Left lung (tissue), 10 donors: ENCODE data around the gene FYB1. TPM values are rescaled to one million over a fixed set of nuclear protein-coding genes. Genes with fewer than 3 reads are reported as not detected.

ENCODE experiments used
- ATAC-seq: fragments of 200-7000 bp; cut with Tn5 transposase; one replicate; pipeline ENCODE4 v1.9.1; 2020; ENCODE audit warnings: moderate library complexity
- DNase-seq, 4 donors: peaks; one replicate each; pipeline ENCODE4 v3.0.0-alpha.2; 2013 to 2020
- H3K27ac ChIP-seq, 2 donors: fragments of 200-600 bp; sonication (generic) in 1 of 2; one replicate each; pipeline versions ENCODE4 v1.5.0 to v1.8.0; 2020 to 2021
- H3K27me3 ChIP-seq, 2 donors: fragments of 200-600 bp; sonication (generic) in 1 of 2; one replicate each; pipeline versions ENCODE4 v1.5.0 to v1.8.0; 2020 to 2021
- H3K36me3 ChIP-seq, 2 donors: fragments of 200-600 bp; sonication (generic) in 1 of 2; one replicate each; pipeline versions ENCODE4 v1.5.0 to v1.8.0; 2020 to 2021
- H3K4me1 ChIP-seq, 2 donors: fragments of 200-600 bp; one replicate each; pipeline ENCODE4 v1.8.0; 2021
- H3K4me3 ChIP-seq, 2 donors: fragments of 200-600 bp; sonication (generic) in 1 of 2; one replicate each; pipeline versions ENCODE4 v1.5.0 to v1.8.0; 2020 to 2021; ENCODE audit warnings: mild to moderate bottlenecking in 1 of 2
- H3K9me3 ChIP-seq, 2 donors: fragments of 200-600 bp; sonication (generic) in 1 of 2; one replicate each; pipeline versions ENCODE4 v1.5.0 to v1.8.0; 2020 to 2021
- intact Hi-C, 2 donors: fragments of 100-400 bp; cut with DNase I; formaldehyde crosslinking; loops; one replicate each; pipeline versions ENCODE4 v1.11.2 to v1.14.2; 2022
- polyA plus RNA-seq, 6 donors: library from polyadenylated mRNA; unstranded; fragments of 120-200 nt; gene quantifications; one replicate each; pipeline ENCODE4 v1.2.1, GENCODE V29; 2013; ENCODE audit not compliant: insufficient read length in 6 of 6
- total RNA-seq, 2 donors: library from RNA; stranded (reverse); fragmentation: NEBNext Ultra II Directional; extraction: Animal tissue kit (Norgen Biotek cat#: 25700); gene quantifications; one replicate each; pipeline ENCODE4 v1.2.1, GENCODE V29; 2021
- TF ChIP-seq, protein P1 (sequence below), 2 donors: fragments of 200-600 bp; sonication (generic) in 1 of 2; IDR thresholded peaks; one replicate each; pipeline versions ENCODE4 v1.5.0 to v1.8.0; 2021; ENCODE audit warnings: antibody characterized with exemption in 2 of 2
- donor health status: DM: no; HTN: yes; CAD: no.
- donor health status: DM: no; HTN: no; CAD: no.

FYB1 gene
- total and polyA plus RNA-seq, 8 donors: 3.4 to 93.7 (median 4.4) TPM

DNA sequence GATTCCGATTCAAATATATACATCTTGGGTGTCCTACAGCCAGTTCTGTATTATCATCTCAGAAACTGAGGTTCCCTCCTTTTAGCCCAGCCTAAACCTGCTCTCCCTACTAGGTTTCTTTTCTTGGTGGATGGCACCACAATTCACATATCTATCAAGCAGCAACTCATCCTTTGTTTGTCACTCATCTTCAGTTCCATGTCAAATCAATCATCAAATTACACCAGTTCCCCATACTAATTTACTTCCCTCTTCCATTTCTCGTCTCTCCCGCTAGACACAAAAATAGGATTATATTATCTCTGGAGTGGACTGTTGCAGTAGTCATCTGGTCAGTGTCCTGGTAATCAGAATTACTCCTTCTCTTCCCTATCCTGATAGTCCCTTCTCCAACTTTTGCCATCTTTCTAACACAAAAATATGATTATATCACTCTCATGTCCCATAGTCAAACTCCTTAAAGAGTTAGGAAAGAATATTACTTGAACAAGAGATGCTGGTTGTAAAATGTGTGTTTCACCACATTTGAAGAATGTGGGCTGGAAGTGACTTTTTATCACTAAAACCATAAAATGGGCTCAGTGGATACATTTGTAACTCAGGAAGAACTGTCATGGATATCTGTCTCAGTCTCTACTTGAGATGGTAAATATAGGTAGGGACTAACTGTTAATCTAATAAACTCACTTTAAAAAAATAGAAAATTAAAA, 76.1 kb downstream of the FYB1 start:
- Histone ChIP-seq H3K4me1 (peaks cover 0 to 2% of the 10 kb centered on the region in 2 donors), H3K36me3 (peaks cover 0 to 25% of the 10 kb centered on the region in 2 donors), H3K27me3 (no peaks in the 10 kb centered on the region), H3K27ac (no peak overlapping the region), H3K9me3 (no peaks in the 10 kb centered on the region), H3K4me3 (no peak overlapping the region)
- TF ChIP-seq, protein P1, sequence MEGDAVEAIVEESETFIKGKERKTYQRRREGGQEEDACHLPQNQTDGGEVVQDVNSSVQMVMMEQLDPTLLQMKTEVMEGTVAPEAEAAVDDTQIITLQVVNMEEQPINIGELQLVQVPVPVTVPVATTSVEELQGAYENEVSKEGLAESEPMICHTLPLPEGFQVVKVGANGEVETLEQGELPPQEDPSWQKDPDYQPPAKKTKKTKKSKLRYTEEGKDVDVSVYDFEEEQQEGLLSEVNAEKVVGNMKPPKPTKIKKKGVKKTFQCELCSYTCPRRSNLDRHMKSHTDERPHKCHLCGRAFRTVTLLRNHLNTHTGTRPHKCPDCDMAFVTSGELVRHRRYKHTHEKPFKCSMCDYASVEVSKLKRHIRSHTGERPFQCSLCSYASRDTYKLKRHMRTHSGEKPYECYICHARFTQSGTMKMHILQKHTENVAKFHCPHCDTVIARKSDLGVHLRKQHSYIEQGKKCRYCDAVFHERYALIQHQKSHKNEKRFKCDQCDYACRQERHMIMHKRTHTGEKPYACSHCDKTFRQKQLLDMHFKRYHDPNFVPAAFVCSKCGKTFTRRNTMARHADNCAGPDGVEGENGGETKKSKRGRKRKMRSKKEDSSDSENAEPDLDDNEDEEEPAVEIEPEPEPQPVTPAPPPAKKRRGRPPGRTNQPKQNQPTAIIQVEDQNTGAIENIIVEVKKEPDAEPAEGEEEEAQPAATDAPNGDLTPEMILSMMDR (IDR thresholded peaks at IDR 0.05): no peak
- no peak for ATAC-seq
- DNase-seq: no peak
- intact Hi-C loops: no loop called here

DNA sequence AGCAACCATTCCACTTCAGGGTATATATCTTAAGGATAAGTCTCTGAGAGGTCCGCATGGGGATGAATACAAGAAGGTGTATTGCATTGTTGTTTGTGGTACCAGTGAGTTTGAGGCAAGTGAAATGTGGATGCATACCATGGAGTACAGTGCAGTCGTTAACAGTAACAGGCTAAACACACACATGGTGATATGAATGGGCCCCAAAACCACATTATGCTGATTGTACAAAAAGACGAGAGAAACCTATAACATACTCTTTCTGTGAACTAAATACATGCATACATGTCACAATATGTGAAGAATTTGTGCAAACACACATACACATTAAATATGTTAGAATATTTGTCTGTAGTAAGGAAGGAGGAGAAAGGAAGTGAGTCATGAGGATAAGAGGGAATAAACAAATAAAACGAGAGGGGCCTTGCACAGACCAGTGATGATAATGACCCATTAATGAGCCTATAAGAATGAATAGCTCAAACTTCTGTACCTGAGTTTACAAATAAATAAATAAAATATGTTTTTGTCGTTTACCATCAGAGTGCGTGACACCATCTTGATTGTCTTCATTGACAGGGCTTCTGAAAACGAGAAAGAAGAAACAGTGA, 78.7 kb downstream of the FYB1 start:
- Histone ChIP-seq H3K9me3 (no peaks in the 10 kb centered on the region), H3K36me3 (peaks cover 0 to 51% of the 10 kb centered on the region in 2 donors), H3K4me1 (no peaks in the 10 kb centered on the region), H3K27ac (no peak overlapping the region), H3K27me3 (no peaks in the 10 kb centered on the region), H3K4me3 (no peak overlapping the region)
- ATAC-seq: no peak
- no peak for DNase-seq
- intact Hi-C loops: no loop called here
- TF ChIP-seq, protein P1 (IDR thresholded peaks at IDR 0.05): no peak

DNA sequence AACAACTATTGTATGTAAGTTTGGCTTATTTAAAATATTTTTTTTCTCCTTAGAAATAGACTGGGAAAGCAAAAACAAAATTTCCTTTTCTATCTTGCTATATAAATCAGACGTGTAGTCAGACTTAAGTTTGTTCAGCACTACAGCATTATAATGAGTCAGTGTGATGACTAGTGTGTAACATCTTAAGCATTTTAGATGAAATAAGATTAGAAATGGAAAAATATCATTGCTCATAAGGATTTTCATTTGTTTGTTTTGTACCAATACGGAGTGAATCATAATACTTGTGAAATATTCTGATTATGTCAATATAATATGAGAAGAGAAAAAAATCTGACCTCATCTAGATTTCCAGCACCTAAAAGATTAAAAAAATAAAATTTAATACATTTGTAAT, 80.5 kb downstream of the FYB1 start:
- TF ChIP-seq, protein P1 (IDR thresholded peaks at IDR 0.05): no peak
- DNase-seq (no peak), ATAC-seq (no peak)
- Histone ChIP-seq H3K4me1 (no peaks in the 10 kb centered on the region), H3K27ac (no peak overlapping the region), H3K4me3 (no peak overlapping the region), H3K9me3 (no peaks in the 10 kb centered on the region), H3K27me3 (no peaks in the 10 kb centered on the region), H3K36me3 (peaks cover 0 to 69% of the 10 kb centered on the region in 2 donors)
- intact Hi-C loops: no loop called here

DNA sequence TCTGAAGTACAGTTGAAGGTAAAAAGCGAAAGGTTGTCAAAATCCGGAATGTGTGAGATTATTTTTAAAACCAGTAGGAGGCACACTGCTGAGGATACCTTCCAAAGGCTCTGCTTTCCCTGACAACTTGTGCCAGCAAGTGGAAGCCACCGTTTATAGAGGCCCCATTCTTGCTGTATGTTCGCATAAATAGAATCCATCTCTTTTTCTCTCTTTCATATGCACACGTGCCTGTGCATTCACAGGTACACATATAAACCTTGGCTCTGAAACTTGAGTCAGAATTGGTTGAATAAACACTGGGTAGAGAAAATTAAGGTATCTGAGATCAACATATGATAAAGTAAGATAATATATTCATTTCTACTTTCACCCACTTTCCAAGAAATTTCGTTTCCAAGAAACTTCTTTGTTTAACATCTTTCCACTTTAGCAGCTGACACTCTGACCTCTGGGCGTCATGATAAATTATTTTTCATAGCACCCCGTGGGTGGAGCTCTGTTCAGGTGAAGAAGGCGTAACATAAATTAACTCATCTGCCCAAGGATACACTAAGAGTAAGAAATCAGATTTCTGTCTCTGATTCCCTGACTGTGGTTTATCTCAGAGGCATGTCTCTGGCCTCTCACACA, 81.4 kb downstream of the FYB1 start:
- intact Hi-C loops: no loop called here
- TF ChIP-seq, protein P1 (IDR thresholded peaks at IDR 0.05): no peak

DNA sequence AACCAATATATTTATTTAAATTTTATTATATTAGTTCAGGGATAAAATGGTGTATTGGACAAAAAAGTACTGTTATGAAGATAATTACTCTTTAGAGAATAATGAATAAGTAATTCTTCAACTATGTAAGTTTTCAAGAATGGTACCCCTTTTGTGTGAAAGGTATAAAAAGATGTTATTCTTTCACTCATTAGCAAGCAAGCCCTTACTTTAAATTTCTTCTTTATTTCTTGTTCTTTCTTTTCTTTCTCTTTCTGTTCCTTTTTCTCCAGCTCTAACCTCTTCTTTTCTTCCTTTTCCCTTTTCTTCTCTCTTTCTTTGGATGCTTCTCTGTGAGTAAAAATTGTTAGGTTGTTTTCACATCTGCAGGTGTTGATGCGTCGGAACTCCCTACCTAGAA, 82.0 kb downstream of the FYB1 start:
- intact Hi-C loops: no loop called here
- no peak for ATAC-seq
- DNase-seq: no peak

More for the DNA sequence above, 81.4 kb downstream of the FYB1 start:
- H3K27ac ChIP-seq: no peak overlapping the region
- H3K27me3 ChIP-seq: no peaks in the 10 kb centered on the region
- H3K9me3 ChIP-seq: no peaks in the 10 kb centered on the region
- no peak overlapping the region for H3K4me3 ChIP-seq
- no peak for DNase-seq
- peaks cover 0 to 78% of the 10 kb centered on the region in 2 donors for H3K36me3 ChIP-seq
- no peak for ATAC-seq
- no peaks in the 10 kb centered on the region for H3K4me1 ChIP-seq

More for the DNA sequence above, 82.0 kb downstream of the FYB1 start:
- Histone ChIP-seq H3K27me3 (no peaks in the 10 kb centered on the region), H3K9me3 (no peaks in the 10 kb centered on the region), H3K27ac (no peak overlapping the region), H3K4me3 (no peak overlapping the region), H3K36me3 (peaks cover 0 to 84% of the 10 kb centered on the region in 2 donors), H3K4me1 (no peaks in the 10 kb centered on the region)
- TF ChIP-seq, protein P1 (IDR thresholded peaks at IDR 0.05): no peak
